ENCODE results near the gene TRIM47.
"Not testable (repeated sequence)": the region's sequence is repeated elsewhere in the genome, so short reads cannot be mapped to it uniquely, and the experiment has no call there.

The TRIM47 gene

DNA sequence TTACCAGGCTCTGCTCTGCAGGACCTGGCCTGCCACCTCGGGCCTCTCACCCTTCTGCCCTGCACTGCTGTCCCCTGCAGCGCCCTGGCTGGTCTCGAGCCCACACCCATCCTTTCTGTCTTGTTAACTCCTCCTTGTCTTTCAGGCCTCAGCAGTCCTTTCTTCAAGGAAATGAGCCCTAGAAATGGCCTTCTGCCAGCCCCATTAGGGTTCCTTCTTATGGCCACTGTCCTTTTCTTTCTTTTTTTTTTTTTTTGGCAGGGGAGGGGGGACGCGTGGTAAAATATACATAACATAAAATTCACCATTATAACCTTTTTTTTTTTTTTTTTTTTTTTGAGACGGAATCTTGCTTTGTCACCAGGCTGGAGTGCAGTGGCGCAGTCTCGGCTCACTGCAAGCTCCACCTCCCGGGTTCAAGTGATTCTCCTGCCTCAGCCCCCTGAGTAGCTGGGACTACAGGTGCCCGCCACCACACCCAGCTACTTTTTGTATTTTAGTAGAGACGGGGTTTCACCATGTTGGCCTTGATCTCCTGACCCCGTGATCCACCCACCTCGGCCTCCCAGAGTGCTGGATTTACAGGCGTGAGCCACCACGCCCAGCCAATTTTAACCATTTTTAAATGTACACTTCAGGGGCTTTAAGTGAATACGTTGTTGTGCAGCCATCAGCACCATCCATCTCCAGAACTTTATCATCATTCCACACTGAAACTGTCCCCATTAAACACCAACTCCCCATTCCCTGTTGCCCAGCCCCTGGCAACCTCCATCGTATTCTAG is 12.8 kb downstream of the TRIM47 start:
- DNase-seq = not testable (repeated sequence)

DNA sequence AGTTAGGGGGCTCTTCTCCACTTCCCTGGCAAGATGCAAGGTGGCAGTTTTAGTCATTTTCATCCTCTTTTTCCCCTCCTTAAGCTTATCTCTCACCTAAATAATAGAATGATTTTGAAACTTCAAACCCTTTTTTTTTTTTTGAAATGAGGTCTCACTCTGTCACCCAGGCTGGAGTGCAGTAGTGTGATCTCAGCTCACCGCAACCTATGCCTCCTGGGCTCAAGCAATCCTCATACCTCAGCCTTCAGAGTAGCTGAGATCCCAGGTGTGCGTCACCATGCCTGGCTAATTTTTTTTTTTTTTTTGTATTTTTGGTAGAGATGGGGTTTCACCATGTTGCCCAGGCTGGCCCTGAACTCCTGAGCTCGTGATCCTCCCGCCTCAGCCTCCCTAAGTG is 13.5 kb downstream of the TRIM47 start:
- DNase-seq = not testable (repeated sequence)

DNA sequence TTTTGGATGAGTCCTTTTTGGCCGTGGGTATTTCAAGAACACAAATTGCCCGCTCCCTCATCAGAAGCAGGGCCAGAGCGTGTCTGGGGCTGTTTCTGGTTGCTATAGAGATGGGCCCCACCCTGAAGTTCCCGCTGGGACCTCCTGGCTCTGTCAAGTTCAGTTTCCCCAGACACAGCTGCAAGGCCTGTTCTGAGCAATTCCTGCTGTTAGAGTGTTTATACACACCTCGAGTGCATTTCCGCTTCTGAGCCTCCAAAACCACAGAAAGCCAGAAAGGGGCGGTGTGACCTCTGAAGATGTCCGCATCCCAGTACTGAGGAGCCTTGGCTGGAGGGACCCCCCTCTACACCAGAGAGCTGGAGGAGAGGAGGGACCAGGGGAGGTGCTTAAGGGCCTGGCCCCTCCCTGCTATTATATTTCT is 13.9 kb downstream of the TRIM47 start:
- DNase-seq = no peak

DNA sequence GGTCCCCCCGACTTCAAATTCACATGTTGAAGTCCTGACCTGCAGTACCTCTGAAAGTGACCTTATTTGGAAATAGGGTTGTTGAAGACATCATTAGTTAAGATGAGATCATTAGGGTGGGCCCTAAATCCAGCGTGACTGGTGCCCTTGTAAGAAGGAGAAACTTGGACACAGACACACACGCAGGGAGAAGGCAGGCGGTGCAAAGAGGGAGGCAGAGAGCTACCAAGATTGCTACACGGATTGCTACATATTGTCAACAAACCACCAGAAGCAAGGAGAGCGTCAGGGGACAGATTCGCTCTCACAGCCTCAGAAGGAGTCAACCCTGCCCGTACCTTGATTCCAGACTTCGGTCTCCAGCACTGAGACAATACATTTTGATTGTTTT is 16.5 kb downstream of the TRIM47 start:
- DNase-seq = no peak

DNA sequence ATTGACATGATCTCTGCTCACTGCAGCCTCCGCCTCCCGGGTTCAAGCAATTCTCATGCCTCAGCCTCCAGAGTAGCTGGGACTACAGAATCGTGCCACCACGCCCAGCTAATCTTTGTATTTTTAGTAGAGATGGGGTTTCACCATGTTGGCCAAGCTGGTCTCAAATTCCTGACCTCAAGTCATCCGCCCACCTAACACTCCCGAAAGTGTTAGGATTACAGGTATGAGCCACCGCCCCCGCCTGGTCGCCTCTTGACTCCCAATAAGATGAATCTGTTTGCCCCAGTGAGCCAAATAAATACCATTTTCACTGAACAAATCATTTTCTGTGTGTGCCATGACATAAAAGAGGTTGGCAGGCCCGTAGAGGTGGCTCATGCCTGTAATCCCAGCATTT is 19.0 kb downstream of the TRIM47 start:
- DNase-seq = not testable (repeated sequence)

DNA sequence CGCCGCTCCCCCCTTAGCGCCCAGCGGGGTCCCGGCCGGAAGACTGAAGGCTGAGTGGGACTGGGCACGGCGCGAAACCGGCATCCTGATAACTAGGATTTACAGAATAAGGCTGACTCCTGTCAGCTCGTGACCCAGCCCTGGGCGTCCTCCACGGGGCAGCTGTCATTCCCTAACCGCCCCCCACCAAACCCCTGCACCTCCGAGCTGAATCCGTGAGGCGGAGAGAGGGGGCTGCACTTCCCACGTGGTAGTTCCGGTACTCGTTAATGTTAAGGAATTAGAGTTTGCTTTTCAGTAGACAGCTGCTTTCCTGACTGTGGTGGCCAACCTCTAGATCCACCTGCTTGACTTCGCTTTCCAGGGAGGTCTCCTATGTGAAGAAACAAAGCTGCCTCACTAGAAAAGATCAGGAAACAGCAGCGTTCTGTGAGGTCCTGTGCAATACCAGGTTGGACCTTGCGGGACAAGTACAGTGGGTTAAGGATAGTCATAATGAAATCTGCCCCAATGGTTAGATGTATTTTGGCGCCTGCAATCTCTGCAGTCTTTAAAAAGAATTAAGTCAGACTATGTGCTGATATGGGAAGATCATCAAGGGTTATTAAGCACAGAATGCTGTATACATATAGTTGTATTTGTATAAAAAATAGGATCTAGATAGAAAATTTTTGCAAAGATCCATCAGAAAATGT is 22.2 kb downstream of the TRIM47 start:
- DNase-seq = peak; percentile 40

DNA sequence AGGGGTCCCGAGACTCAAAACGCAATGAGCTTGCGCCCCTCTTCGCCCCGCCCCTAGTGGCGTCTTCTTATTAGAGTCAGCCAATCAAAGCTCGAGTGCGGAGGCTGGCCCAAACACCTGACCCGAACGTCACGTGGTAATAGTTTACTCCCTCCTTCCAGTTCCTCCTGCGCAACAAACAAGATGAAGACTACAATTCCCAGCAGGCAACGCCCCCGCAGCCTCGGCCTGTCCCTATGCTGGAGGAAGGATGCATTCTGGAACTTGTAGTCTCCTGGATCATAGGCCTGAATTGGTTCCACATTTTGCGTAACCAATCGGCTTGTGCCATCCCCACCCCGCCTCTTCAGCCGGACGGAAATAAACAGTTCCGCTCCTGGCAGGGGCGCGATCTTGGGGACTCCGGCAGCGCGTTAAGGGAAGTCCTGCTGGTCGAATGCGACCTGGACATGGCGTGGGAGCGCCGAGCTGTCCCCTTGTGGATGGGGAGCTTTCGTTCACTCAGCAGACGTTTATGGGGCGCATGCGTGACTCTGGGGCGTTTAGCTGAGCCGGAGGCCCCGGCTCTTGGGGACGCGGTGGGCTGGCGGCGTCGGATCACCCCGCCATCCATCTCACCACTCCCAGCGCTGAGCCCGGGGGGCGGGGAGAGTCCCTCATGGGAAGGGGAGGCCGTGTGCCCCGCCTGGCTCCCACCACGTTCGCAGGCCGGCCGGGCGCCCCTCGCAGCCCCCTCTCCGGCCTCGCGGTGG is 22.9 kb downstream of the TRIM47 start, which contains the start of gene WBP2:
WBP2 (minus strand) TSS at position 26 of the 752 bp plus-strand sequence. CDS start 38 bp downstream, outside the sequence.
- peak; percentile 100 for DNase-seq

DNA sequence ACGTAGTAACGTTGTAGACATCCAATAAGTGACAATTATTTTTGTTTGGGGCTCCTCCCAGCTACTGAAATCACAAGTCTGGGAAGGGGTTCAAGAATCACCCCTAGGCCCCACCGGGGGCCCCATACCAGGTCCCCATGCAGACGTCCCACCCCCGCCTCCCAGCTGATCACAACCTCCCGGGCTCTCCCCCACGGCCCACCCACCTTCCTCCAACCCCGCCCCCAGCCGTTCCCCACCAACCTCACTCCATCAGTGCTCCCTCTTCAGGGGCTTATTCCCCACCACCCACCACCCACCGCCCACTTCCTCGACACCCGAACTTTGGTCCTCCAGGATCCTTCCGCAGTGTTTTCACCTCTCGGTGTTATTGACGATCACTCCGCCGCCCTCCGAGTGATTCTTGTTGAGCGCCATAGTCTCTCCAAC is 23.5 kb downstream of the TRIM47 start:
- no peak for DNase-seq

DNA sequence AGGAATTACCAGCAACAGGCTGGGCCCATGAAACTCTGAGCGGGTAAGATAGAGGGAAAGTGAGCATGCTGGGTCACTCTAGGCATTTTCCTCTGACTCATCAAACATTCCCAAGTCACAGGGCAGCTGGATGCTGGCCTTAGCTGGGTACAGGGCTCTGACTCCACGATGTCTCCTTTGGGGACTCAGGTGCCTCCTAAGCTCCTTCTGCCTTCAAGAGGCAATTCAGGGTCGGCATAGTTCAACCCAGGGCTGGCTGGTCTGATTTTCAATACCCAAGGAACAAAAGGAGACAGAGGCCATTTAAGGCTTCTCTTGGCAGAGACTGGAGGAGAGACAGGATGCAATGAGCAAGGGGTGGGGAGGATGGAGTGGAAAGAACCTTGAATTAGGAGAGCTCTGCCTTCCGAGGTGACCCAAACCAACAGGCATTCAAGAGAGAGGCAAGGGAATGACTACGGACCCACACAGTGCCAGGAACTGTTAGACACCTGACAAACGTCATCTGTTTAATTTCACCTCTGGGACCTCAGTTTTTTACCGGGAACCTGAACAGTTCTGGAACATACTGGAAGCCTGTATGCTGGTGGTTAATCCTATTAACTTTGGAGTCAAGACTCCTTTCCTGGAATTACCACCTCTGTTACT is 24.2 kb downstream of the TRIM47 start:
- no peak for DNase-seq

DNA sequence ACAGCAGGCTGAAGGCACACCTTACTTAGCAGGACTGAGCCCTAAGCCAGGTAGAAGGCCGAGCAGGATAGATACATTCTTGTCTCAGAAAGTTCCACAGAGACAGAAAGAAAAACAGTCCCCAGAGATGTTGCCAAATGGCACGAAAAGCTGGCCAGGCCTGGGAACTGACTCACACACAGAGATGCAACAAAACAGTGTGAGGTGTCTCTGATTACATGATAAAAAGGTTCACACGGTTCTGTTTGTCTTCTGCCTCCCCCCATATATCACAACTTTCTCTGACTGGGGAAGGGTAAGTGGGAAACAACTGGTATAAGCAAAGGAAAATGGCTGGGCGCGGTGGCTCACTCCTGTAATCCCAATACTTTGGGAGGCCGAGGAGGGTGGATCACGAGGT is 24.9 kb downstream of the TRIM47 start:
- DNase-seq = no peak

DNA sequence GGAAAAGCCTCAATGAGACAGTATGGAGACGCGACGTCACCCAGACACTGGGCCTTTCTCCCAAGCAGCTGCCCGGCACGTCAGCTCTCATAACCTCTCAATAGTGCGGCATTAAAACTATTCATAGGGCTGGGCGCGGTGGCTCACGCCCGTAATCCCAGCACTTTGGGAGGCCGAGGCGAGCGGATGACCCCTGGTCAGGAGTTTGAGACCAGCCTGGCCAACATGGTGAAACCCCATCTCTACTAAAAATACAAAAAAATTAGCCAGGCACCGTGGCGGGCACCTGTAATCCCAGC is 26.7 kb downstream of the TRIM47 start:
- not testable (repeated sequence) for DNase-seq

DNA sequence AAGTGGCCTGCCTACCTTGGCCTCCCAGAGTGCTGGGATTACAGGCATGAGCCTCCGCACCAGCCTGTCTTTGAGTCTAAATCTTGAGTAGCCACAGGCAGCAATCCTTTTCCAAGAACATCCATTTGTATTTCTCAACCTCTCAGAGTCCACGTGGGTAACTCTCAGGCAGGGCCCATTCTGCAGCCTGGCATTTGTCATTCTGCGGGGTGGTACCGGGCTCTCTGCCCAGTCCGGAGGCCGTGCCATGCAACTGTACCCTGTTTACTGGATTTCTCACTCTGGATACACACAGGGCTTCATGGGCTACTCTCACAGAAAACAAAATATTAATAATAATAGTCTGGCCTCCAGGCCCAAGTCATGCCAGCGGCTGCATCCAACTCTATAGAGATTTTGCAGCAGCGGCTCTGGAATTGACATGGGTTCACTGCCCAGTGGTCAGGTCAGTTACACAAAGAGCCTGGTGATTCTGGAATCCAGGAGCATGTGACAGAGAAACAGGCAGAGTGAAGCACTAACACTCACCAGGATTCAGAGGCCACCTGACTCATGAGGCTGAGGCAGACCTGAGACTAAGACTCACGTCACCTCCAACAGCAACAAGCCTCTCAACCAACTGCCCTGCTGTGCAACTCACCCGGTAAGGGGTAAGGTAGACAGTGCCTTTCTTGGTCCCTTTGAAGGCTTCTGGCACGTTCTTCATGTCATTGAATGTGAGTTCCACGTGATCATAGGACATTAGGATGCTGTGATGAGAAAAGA is 27.3 kb downstream of the TRIM47 start:
- DNase-seq = no peak

DNA sequence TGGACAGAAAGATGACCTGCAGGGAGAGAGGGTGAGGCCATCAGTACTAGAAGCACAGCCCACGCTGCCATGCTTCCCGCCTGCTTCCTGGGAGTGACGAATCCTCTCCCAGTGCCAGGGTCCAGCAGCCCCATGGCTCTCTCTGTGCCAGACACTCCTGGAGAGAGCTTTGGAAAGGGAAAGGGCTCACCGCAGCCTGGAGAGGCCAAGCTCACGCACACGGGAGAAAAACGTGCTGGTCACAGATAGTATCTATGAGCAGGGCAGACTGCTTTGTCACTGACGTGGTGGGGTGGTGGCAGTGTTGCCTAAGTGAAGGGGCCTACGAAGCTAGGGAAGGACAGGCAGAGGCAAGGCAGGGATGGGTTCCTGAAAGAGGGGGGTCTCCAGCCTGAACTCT is 28.7 kb downstream of the TRIM47 start:
- DNase-seq = no peak

DNA sequence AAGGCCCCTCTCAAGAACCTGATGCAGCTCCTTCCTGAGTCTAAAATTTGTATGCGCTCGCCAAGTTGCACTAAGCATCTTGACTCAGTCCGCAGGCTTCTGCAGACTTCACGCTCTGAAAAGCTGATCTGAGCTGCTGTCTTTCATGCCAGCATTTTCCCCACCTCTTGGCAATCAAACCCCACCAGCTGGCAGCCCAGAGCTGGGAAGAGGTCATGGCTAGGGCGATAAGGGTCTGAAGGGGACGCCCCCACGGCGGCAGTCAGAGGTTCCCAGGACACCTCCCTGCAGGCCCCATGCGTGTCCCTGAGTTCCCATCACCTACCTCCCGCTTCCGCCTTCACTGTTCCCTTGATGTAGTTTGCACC is 29.1 kb downstream of the TRIM47 start:
- DNase-seq = no peak

DNA sequence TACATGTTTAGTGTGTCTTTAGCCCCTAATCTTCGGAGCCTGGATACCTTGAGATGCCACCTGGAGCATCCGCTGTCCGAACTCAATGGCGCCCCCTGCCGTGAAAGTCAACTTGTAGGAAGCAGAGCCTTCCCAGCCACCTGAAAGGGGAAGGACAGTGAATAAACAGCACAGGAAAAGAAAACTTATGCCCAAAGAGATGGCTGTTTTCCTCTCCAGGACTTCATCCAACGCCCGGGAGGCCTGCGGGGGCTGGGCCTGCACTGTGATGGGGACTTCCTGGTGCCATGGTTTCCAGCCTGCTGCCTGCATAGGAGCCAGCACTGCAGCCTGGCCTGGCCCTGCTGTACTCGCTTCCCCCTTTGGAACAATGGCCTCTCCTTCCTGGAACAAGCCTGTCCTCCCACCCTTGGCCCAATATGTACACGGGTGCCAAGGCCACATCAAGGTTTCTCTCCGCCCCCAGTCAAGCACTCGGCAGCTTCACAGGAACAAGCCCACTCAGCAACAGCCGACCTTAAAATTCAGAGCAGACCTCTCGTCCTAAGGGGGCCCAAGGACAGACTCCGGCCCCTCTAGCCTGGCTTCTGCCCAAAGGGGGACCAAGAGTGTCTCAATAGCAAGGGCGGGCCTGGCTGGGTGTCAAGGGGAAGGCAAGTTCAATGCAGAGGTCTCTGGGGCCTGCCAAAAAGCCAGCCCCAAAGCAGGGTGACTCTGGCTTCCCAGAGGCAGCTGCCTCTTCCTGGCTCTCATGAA is 29.7 kb downstream of the TRIM47 start:
- peak; percentile 66 for DNase-seq

DNA sequence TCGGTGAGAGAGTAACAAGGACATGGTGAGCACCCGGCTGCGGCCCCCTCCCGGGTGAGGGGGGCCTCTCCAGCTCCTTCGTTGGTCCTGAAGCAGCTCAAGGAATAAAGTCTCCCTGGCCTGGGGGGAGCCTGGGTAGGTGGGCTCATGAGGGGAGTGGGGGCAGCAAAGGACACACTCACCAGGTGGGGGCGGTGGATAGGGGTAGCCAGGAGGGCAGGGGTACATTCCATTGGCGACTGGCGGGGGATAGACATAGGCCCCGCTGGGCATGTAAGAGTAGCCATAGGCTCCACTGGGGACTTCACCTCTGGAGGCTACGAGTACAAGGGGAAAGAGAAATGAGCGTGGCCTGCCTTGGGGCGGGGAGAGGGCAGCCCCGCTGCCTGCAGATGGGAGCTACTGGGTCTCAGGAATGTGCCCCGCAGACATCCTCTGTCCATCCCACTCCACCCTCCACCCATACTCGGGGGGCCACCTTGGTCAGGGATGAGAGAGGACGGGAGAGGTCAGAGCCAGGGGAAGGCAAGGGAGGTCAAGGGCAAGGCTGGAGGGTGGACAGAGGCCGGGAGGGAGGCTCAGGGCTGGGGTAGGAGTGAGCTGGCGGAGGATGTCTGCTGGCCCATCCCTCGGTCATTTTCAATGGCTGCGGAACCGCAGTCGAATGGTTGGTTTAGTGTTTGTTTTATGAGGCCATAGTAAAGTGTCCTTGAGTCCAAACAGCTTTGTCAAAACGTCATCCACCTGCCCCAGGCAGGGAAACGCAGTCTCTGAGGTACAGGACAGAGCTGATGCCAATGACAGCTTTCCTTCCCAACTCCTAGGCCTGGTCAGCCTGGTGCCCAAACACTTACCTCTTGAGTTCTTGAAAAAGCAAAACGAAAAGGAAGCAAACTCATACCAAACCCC is 30.5 kb downstream of the TRIM47 start:
- DNase-seq = no peak

DNA sequence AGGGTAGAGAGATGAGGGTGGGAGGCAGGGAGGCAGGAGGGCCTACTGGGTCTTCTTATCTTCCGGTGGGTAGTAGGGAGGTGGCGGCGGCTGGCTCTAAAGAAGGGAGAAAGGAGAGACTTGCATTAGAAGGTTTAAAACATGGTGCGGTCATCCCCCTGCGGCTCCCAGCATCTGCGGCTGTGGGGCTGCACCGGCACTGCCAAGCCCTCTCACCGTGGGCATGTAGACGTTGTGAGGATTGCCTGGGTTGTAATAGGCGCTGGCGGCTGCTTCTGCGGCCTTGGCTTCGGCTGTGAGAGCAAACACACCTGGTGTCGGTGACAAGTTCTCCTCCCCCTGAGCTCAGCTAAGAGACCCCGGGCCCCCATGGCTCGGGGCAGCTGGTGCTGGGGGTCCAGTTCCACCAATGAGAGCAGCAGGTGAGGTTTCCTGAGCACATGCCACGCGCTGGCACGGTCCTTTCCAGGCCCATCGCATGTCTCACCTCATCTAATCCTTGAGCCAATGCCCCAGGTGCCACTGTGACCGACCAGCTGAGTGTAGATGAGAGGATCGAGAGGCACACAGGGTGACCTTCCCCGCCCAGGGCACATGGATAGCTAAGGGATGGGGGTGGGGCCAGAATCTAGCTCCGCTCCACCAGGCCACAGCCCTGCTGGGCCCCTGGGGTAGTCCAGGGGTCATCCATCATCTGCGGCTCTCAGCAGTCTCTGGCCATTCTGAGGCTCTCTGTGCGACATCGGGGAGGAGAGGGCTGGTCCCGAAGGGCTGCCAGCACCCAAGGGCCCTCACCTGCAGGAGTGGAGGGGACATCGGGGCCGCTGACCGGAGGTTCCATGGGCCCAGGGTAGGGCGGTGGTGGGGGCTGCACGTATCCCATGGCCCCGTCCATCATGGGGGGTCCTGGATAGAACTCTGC is 31.4 kb downstream of the TRIM47 start:
- no peak for DNase-seq

DNA sequence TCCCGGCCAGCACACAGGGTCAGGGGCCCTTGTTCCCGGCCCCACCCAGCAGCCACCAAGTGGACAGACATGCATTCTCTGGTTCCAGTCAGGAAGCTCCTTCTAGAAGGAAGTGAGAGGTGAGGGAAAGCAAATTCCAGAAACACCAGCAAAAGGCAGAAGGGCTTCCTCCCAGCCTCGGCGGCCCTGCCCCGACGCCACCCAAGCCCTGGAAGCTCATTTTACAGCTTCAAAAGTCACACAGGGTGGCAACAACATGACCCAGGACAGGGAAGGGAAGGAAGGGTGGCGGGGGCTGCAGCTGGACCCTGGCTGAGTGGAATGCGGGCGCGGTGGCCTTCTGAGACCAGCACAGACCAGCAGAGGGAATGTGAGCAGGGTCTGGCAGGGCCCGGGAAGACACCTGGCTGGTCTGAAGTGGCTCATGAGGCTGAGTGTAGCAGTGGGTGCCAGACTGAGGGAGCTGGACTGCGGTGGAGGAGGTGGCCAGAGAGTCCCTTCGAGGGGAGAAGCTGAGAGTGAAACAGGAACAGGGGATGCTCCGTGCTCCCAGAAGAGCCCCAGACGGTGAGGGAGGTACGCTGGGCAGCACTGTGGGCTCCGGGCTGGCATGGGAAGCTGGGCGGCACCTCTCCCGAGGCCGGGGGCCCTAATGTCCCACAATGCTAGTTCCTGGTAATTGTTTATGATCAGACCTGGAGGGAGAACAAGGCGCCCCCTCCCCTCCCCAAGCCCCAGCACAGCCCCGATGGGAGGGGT is 32.3 kb downstream of the TRIM47 start:
- DNase-seq = no peak
